ENCODE data around the gene ARHGEF37. TPM values are rescaled to one million over a fixed set of nuclear protein-coding genes. Genes with fewer than 3 reads are reported as not detected.
A peak's percentile ranks its signal among the peaks of the same experiment; 100 is the strongest.

Gene ARHGEF37
- total RNA-seq, 4 donors from 2014 or later, result 36.4 to 76.5 (median 59.0) TPM

DNA sequence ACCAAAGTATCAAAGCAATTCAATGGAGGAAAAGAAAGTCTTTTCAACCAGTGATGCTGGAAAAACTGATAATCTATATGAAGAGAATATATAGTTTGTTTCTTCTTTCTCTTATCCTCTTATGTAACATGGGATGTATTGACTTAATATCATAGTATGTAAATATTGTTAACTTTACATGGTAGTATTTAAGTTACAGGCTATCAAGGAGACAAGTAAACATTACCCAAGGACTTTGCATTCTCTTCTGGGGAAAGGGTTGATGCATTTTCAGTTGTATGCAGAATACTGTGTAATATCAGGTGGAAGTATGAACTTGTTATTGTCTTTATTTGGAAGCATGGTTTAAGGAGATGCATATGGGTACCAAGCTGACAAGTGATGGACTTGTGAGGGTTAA lies 9.1 kb upstream of the ARHGEF37 start:
- no peak for DNase-seq (ENCODE audit: low spot score in 2 of 2)
- no peak overlapping the region for H3K4me3 ChIP-seq (ENCODE audit: low read depth, poor library complexity, severe bottlenecking)
- intact Hi-C loops (cut with DNase I; ENCODE audit: low total_unique reads), result no loop called here
- no peak for TF ChIP-seq POLR2A (IDR thresholded peaks at IDR 0.05)
- TF ChIP-seq, protein P1, sequence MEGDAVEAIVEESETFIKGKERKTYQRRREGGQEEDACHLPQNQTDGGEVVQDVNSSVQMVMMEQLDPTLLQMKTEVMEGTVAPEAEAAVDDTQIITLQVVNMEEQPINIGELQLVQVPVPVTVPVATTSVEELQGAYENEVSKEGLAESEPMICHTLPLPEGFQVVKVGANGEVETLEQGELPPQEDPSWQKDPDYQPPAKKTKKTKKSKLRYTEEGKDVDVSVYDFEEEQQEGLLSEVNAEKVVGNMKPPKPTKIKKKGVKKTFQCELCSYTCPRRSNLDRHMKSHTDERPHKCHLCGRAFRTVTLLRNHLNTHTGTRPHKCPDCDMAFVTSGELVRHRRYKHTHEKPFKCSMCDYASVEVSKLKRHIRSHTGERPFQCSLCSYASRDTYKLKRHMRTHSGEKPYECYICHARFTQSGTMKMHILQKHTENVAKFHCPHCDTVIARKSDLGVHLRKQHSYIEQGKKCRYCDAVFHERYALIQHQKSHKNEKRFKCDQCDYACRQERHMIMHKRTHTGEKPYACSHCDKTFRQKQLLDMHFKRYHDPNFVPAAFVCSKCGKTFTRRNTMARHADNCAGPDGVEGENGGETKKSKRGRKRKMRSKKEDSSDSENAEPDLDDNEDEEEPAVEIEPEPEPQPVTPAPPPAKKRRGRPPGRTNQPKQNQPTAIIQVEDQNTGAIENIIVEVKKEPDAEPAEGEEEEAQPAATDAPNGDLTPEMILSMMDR (IDR thresholded peaks at IDR 0.05), result no peak

DNA sequence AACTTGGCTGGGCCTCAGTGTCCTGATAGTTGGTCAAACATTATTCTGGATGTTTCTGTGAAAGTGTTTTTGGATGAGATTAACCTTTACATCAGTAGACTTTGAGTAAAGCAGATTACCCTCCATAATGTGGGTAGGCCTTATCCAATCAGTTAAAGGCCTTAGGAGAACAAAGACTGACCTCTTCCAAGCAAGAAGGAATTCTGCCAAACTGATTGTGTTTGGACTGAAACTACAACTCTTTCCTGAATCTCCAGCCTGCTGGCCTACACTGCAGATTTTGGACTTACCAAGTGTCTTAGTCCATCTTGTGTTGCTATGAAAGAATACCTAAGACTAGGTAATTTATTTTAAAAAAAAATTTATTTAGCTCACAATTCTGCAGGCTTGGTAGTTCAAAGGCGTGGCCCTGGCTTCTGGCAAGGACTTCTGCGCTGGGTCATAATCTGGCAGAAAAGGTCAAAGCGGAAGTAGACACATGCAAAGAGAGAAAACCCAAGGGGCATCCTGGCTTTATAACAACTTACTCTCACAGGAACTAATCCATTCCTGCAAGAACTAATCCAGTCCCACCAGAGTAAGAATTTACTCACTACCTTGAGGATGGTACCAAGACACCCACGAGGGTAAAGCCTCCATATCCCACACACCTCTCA lies 8.6 kb upstream of the ARHGEF37 start:
- intact Hi-C loops (cut with DNase I; ENCODE audit: low total_unique reads), result no loop called here

DNA sequence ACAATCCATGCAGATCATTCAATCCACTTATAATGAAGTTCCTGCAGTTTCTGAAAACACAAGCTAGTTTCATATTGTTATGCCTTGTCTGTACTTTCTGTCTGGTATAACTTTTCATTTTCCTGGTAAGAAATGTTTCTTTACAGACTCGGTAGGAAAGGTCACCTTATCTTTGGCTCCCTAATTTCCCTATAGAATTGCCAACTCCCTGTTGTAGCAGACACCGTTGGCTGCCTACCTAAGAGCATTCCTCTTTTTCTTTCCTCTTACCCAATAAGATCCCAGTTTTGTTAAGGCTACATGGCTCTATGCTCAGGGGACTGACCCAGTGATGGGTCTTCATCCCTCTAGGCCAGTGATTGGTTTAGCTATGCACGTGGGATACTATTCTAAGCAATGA lies 6.2 kb upstream of the ARHGEF37 start:
- no peak overlapping the region for H3K4me3 ChIP-seq (ENCODE audit: low read depth, poor library complexity, severe bottlenecking)
- TF ChIP-seq POLR2A (IDR thresholded peaks at IDR 0.05), result no peak
- TF ChIP-seq, protein P1 (IDR thresholded peaks at IDR 0.05), result no peak
- 70 to 75% methylated on average over 3 of the region's 3 CpGs for WGBS, 2 donors
- intact Hi-C loops (cut with DNase I; ENCODE audit: low total_unique reads), result no loop called here
- no peak for DNase-seq (ENCODE audit: low spot score in 2 of 2)

More for the DNA sequence above, 8.6 kb upstream of the ARHGEF37 start:
- no peak for TF ChIP-seq POLR2A (IDR thresholded peaks at IDR 0.05)
- TF ChIP-seq, protein P1 (IDR thresholded peaks at IDR 0.05), result no peak
- WGBS, 2 donors, result 66 to 83% methylated on average over 4 of the region's 4 CpGs
- no peak for DNase-seq (ENCODE audit: low spot score in 2 of 2)
- H3K4me3 ChIP-seq (ENCODE audit: low read depth, poor library complexity, severe bottlenecking), result no peak overlapping the region

DNA sequence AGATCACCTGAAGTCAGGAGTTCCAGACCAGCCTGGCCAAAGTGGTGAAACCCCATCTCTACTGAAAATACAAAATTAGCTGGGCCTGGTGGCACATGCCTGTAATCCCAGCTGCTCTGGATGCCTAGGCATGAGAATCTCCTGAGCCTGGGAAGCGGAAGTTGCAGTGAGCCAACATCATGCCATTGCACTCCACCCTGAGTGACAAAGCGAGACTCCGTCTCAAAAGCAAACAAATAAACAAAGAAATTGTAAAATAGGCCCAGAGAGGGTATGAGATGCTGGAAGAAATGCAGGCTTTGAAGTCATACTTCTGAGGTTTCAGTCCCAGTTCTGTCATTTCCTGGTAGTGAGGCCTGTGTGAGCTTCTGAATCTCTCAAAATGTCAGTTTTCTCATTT lies 5.3 kb upstream of the ARHGEF37 start:
- TF ChIP-seq, protein P1 (IDR thresholded peaks at IDR 0.05), result no peak
- TF ChIP-seq POLR2A (IDR thresholded peaks at IDR 0.05), result no peak
- intact Hi-C loops (cut with DNase I; ENCODE audit: low total_unique reads), result no loop called here
- H3K4me3 ChIP-seq (ENCODE audit: low read depth, poor library complexity, severe bottlenecking), result no peak overlapping the region
- 88 to 92% methylated on average over 3 of the region's 3 CpGs for WGBS, 2 donors
- no peak for DNase-seq (ENCODE audit: low spot score in 2 of 2)

DNA sequence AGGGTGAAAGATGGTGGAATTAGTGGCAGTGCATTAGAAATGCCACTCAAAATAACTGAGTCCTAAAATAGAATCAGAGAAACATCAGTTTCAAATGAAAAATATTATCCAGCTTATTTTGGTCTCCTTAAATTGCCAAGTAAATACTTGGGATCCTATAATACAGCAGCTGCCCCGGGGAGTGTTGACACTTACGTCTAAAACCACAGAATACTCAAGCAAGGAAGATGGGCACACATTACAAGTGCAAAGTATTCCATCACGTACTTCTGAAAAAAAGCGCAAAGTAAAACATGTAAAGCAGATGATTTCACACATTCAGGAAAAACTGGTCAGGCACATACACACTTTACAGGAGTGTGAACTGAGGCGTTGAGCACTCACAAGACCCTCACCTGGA lies 2.4 kb upstream of the ARHGEF37 start:
- intact Hi-C loops (cut with DNase I; ENCODE audit: low total_unique reads), result no loop called here
- H3K4me3 ChIP-seq (ENCODE audit: low read depth, poor library complexity, severe bottlenecking), result no peak overlapping the region
- WGBS, 2 donors, result 51 to 61% methylated on average over 5 of the region's 5 CpGs
- TF ChIP-seq POLR2A (IDR thresholded peaks at IDR 0.05), result no peak
- TF ChIP-seq, protein P1 (IDR thresholded peaks at IDR 0.05), result no peak
- no peak for DNase-seq (ENCODE audit: low spot score in 2 of 2)

DNA sequence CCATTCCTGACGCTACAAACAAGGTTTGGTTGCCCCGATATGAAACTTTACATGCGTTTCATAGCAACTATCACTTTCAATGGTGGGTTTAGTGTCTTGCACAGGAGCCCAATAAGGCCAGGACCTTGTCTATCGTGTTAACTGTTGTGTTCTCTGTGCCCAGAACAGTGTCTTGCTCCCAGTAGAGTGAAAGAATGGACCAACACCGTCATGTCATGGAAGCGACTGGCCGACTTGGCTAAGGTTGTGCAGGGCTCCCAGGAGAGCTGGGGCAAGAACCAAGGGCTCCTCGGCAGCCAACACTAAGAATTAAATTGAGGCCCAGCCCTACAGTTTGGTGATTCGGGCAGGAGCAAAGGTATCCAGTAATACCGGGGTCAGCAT lies 498 bp upstream of the ARHGEF37 start:
- TF ChIP-seq, protein P1 (IDR thresholded peaks at IDR 0.05), result no peak
- TF ChIP-seq POLR2A (IDR thresholded peaks at IDR 0.05), result no peak
- DNase-seq (ENCODE audit: low spot score in 2 of 2), result no peak
- peak overlapping the region; percentile 49 for H3K4me3 ChIP-seq (ENCODE audit: low read depth, poor library complexity, severe bottlenecking)
- WGBS, 2 donors, result 28 to 31% methylated on average over 10 of the region's 10 CpGs
- intact Hi-C loops (cut with DNase I; ENCODE audit: low total_unique reads), result no loop called here
